KOPT-K1 (cell line): ENCODE results near the gene PAFAH2.
"Not testable (repeated sequence)": the region's sequence is repeated elsewhere in the genome, so short reads cannot be mapped to it uniquely, and the experiment has no call there.

ENCODE experiments used
- H3K27ac ChIP-seq: fragments of 200-600 bp; sonication (generic); 2 replicates; pipeline ENCODE4 v1.5.1; 2016; ENCODE audit warnings: antibody characterized with exemption, mild to moderate bottlenecking, low read depth, low read length; ENCODE audit not compliant: poor library complexity, severe bottlenecking
- H3K36me3 ChIP-seq: fragments of 200-600 bp; sonication (generic); 2 replicates; pipeline ENCODE4 v1.5.1; 2017; ENCODE audit warnings: antibody characterized with exemption, mild to moderate bottlenecking, low read length, moderate library complexity; ENCODE audit not compliant: insufficient read depth
- H3K9me3 ChIP-seq: fragments of 200-600 bp; sonication (generic); 2 replicates; pipeline ENCODE4 v1.5.1; 2017; ENCODE audit warnings: antibody characterized with exemption, low read length, mild to moderate bottlenecking; ENCODE audit not compliant: insufficient read depth, poor library complexity, severe bottlenecking

Gene PAFAH2

DNA sequence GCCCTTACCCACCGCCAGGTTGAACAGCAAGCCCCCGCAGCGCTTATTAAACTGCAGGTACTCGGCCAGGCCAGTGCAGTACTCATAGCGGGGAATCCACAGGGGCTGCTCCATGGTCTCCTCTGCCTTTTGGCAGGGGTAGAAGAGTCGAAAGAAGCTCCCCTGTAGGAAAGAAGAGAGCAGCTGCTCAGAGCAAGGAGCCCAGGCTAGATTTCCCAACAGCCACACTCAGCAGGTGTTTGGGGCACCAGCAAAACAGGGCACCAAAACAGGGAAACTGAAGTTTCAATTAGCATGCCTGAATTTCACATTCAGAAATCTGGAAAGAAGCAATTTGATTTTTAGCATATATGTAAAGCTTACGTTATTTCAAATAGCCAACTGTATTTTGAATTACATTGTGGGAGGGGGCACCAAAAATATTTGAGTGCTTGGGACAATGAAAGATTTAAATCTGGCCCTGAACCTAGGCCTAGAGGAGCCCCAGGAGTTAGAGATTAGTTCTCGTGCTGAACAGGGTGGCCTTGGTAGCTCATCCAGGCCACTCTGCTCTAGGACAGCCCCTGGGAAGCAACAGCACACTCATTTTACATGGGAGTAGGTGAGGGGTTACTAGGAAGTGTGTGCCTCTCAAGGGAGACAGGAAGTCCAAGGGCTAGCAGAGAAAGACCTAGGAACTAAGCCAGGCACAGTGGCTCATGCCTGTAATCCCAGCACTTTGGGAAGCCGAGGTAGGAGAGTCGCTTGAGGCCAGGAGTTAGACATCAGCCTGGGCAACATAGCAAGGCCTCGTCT lies 8.2 kb downstream of the PAFAH2 start:
- H3K27ac ChIP-seq = peak overlapping the region; percentile 95
- peaks cover 35% of the 10 kb centered on the region for H3K36me3 ChIP-seq
- H3K9me3 ChIP-seq = no peaks in the 10 kb centered on the region

DNA sequence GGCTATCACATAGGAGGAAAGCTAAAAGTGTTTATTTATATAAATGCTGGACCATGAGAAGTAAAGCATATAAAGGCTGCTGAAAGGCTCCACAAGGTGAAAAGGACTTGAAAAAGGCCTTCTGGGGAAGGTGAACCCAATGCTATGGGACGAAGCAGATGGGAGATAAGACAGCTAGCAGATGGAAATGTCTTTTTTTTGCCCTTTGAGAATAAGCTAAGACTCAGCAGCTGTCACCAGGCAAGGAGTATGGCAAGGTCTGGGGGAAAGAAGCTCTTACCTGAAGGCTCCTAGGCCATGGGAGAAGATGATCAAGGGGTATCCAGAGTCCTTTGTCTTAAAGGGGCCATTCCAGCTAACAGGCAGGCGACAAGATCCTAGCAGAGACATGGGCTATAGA lies 9.9 kb downstream of the PAFAH2 start:
- H3K36me3 ChIP-seq = peaks cover 52% of the 10 kb centered on the region
- no peaks in the 10 kb centered on the region for H3K9me3 ChIP-seq
- peak overlapping the region; percentile 95 for H3K27ac ChIP-seq

DNA sequence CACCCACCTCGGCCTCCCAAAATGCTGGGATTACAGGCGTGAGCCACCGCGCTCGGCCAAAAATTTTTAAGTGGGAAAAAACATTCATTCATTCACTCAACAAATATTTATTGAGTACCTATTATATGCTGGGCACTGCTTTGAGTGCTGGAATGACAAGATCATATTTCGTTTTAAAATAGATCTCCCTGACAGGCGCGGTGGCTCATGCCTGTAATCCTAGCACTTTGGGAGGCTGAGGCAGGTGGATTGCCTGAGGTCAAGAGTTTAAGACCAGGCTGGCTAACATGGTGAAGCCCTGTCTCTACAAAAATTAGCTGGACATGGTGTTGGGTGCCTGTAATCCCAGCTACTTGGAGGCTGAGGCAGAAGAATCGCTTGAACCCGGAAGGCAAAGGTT lies 11.1 kb downstream of the PAFAH2 start:
- peaks cover 63% of the 10 kb centered on the region for H3K36me3 ChIP-seq

DNA sequence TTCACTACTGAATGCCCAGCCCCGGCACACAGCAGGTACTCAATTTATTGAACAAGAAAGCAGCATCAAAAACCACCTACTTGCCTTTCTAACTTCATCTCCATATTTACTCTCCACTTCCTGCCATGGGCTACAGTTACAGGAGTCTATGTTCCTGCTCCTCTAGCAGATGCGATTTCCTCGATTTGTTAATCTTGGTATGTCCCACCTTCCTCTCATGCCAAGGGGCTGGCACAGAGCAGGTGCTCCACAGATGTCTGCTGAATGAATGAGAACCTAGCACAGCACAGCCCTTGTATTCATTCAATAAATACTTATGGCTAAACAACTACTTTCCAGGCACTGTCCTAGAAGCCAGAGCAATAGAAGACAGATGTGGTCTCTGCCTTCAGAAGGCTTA lies 12.2 kb downstream of the PAFAH2 start:
- Histone ChIP-seq H3K27ac (peak overlapping the region; percentile 25), H3K9me3 (no peaks in the 10 kb centered on the region), H3K36me3 (peaks cover 74% of the 10 kb centered on the region)

More for the DNA sequence above, 11.1 kb downstream of the PAFAH2 start:
- not testable (repeated sequence) for H3K9me3 ChIP-seq, H3K27ac ChIP-seq

DNA sequence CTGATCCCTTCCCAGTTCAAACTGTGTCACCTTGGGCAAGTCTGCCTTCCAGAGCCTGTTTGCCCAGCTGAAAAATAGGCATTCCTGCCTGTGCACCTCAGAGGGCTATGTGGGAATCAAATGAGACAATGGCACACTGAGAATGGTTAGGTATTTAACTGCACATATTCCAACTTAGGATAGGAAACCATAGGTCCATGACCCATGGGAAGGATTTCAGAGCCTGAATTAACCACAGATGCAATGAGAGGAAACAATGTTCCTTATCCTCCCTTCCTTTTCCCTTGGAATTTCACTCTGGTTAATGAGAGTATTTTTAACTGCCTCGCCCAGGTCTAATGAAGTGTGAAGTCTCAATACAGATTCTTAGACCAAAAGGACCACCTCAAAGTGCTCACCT lies 12.7 kb downstream of the PAFAH2 start:
- Histone ChIP-seq H3K9me3 (no peaks in the 10 kb centered on the region), H3K27ac (peak overlapping the region; percentile 25), H3K36me3 (peaks cover 77% of the 10 kb centered on the region)

DNA sequence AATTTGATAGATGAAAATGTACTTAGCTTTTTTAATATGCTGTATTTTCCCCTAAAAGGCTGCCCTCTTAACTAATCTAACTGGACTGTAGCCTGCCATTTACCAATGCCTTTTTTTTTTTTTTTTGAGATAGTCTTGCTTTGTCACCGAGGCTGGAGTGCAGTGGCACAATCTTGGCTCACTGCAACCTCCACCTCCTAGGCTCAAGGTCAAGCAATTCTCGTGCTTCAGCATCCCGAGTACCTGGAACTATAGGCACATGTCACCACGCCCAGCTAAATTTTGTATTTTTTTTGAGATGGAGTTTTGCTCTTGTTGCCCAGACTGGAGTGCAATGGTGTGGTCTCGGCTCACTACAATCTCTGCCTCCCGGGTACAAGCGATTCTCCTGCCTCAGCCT lies 18.7 kb downstream of the PAFAH2 start:
- Histone ChIP-seq H3K27ac (no peak overlapping the region), H3K36me3 (peaks cover 97% of the 10 kb centered on the region), H3K9me3 (no peaks in the 10 kb centered on the region)

DNA sequence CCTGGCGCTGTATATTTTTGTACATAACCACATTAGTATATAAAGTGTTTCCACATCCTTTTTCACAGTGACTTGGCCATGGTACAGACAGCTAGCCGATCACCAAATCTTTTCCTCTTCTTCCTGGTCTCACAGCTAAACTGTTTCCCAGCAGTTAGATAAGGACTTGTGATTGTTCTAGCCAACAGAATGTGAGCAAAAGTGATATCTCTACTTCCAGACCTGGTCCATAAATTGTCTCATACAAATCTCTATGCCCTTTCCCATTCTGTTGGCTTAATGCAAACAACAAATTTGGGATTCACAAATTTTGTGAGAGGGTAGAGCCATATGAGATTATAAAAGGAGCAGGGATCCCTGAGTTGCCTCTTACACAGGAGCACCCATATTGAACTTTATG lies 19.5 kb downstream of the PAFAH2 start:
- Histone ChIP-seq H3K27ac (no peak overlapping the region), H3K36me3 (peaks cover 97% of the 10 kb centered on the region), H3K9me3 (no peaks in the 10 kb centered on the region)

DNA sequence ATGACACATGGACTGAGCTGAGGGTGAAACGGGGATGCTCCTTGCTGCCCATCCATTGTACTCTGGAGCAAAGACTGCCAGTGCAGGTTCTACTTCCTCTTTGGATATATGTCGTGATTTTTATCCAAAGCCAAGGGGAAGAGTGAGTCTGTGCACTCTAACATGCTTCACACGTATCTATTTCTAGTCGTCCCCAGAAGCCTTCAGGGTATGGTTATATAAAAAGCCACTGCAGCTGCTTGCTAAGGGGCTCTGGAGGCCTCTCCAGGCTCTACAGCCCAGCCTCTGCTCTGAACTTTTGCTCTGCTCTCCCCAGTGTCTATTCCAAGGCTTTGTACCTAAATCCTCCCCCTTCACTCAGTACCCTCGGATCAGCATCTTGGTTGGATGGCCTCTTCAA lies 20.1 kb downstream of the PAFAH2 start:
- Histone ChIP-seq H3K36me3 (peaks cover 97% of the 10 kb centered on the region), H3K9me3 (no peaks in the 10 kb centered on the region), H3K27ac (no peak overlapping the region)

DNA sequence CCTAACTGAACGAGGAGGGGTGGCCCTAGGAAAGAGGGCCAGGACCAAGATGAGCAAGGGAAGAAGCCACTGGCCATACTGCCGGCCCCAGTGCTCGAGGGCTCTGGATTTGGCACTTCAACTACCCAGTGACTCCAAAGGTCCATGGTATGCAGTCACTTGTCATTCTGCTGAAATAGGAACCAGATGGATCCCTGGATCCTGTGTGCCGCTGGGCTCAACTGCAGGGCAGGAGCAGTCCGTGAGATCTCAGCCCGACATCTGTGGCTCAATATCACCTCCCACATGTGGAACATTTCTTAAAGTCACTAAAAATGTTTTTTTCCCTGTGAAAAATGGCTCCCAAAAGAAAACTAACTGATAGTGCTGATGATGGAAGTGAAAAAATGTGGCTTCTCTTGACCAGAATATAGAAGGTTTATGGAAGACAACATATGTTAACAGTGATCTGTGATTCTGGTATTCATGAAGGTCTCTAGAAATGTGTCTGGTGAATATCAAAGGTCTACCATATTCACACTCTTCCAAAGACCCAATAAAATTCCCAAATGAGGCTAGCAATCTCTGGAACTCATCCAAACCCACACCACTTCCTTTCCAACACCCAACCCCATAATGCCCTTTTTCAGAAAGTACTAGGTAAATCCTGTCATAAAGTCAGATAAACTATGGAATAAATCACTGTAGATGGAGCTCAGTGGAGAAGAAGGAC lies 24.1 kb downstream of the PAFAH2 start:
- peak overlapping the region; percentile 77 for H3K27ac ChIP-seq
- no peaks in the 10 kb centered on the region for H3K9me3 ChIP-seq
- peaks cover 88% of the 10 kb centered on the region for H3K36me3 ChIP-seq

DNA sequence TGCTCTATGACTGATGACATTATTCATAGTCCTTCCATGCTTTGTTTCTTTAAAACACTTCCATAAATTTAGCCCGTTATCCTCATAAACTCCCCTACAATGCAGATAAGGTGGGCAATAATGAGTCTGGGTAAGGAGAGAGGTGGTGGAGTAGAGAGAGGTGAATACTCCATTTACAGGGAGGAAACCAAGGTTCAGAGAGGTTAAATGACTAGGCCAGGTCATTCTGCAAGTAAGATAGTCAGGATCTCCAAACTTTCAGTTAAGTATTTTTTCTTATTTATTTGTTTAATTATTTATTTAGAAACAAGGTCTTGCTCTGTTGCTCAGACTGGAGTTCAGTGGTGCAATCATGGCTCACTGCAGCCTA lies 26.1 kb downstream of the PAFAH2 start:
- no peaks in the 10 kb centered on the region for H3K9me3 ChIP-seq
- peaks cover 88% of the 10 kb centered on the region for H3K36me3 ChIP-seq

DNA sequence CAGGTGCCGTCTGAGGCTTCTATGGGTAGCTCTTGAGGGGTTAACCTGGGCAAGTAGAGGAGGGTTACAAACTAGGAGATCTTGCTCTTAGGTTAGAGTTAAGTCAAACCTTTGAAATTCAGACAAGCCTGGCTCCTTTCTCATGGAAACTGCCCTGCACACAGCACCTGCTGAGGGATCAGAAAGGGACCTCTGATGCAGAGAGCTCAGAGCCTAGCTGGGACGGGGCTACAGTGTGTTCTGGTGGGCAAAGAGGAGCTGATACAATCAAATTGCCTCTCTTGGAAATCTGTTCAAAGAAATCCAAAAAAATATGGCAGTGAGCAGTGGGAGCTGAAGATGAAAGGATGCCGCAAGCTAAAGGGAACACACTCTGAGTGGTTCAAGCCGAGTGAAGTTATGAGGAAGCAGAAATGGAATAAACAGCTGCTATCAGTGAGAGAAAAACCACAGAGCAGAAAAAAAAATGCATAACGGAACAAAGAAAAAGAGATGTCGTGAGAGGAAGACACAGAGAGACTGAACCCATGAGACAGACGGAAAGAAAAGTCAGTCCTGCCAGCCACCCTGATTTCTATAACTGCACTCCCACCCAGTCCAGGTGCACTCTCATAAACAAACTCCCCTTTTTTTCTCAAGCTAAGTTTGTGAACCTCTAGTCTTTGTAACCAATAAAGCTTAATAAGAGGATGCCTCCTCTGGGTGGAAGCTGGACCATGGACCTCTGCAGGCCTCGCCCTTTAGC lies 26.6 kb downstream of the PAFAH2 start:
- Histone ChIP-seq H3K27ac (peak overlapping the region; percentile 77), H3K9me3 (no peaks in the 10 kb centered on the region), H3K36me3 (peaks cover 88% of the 10 kb centered on the region)

More for the DNA sequence above, 26.1 kb downstream of the PAFAH2 start:
- peak overlapping the region; percentile 77 for H3K27ac ChIP-seq

DNA sequence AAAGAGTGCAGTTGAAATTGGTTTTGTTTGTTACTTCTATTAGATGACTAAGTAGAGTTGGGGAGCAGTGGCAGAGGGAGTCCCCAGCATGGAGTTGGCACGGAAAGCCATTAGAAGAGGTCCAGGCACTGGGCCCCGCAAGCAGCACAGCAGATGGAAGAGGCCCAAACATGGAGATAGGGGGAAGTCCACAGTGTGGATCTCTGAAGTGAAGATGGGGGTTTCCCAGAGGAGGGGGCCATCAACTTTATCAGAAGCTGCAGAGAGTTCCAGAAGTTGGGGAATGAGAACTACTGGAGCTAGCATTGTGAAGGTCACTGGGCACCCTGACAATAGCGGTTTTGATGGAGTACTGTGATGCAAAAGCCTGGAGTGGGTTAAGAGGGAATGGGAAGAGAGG lies 30.6 kb downstream of the PAFAH2 start:
- Histone ChIP-seq H3K9me3 (no peaks in the 10 kb centered on the region), H3K36me3 (peaks cover 88% of the 10 kb centered on the region), H3K27ac (no peak overlapping the region)

DNA sequence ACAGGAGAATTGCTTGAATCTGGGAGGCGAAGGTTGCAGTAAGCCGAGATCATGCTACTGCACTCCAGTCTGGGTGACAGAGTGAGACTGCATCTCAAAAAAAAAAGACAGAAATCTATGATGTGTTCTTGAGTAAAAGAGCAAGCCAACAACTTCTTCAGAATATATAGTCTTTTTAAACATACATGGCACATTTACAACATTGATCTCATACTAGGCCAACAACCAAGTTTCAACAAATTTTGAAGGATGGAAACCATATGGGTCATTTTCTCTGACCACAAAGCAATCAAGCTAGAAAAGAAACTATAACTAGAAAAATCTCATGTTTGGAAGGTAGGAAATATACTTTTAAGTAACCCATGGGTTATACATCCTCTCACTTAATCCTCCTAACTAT lies 38.3 kb downstream of the PAFAH2 start:
- no peak overlapping the region for H3K27ac ChIP-seq
- H3K9me3 ChIP-seq = no peaks in the 10 kb centered on the region
- peaks cover 68% of the 10 kb centered on the region for H3K36me3 ChIP-seq

DNA sequence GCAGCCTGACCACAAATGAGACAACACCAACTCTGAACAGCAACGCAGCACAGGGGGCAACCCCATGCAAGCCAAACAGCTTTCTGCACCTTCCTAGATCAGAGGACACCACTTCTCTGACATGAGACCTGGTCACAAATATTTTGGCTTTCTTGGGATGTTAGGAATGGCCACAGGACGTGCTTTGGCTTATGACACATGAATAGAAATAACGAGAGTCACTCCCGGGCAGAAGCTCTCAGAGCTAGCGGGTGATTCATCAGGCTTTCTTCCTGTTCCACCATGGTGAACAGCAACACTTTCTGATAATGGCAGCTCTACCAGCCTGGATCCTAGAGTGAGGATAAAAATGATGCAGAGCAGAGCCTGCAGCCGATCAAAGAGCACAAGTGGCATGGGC lies 39.4 kb downstream of the PAFAH2 start:
- Histone ChIP-seq H3K27ac (no peak overlapping the region), H3K9me3 (no peaks in the 10 kb centered on the region), H3K36me3 (peaks cover 56% of the 10 kb centered on the region)

DNA sequence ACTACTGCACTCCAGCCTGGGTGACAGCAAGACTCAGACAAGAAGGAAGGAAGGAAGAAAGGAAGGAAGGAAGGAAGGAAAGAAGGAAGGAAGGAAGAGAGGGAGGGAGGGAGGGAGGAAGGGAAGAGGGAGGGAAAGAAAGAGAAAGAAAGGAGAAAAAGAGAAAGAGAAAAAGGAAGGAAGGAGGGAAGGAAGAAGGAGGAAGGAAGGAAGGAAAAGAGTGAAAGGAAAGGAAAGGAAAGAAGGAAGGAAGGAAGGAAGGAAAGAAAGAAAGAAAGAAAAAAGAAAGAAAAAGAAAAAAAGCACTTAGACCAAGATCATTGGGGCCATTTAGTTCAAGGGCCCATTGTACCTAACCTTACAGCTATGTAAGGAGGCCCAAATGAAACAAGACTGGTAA lies 42.3 kb downstream of the PAFAH2 start:
- no peaks in the 10 kb centered on the region for H3K9me3 ChIP-seq
- peaks cover 29% of the 10 kb centered on the region for H3K36me3 ChIP-seq
- no peak overlapping the region for H3K27ac ChIP-seq
